Hepatocyte (in vitro differentiated cells): ENCODE data around the gene ZMIZ1. TPM values are rescaled to one million over a fixed set of nuclear protein-coding genes. Genes with fewer than 3 reads are reported as not detected.

ENCODE experiments used
- DNase-seq: peaks from one replicate; pipeline ENCODE4 v3.0.0-alpha.2; 2016; ENCODE audit warnings: low spot score
- H2AFZ ChIP-seq: fragments of 200-600 bp; sonication (generic); 2 replicates; pipeline ENCODE4 v1.6.0; 2016; ENCODE audit warnings: antibody characterized with exemption, mild to moderate bottlenecking
- H3K27ac ChIP-seq: fragments of 200-600 bp; sonication (generic); 2 replicates; pipeline ENCODE4 v1.5.1; 2016; ENCODE audit warnings: mild to moderate bottlenecking
- H3K27me3 ChIP-seq: fragments of 200-600 bp; sonication (generic); 2 replicates; pipeline ENCODE4 v1.6.1; 2016
- H3K36me3 ChIP-seq: fragments of 200-600 bp; sonication (generic); replicated peaks from 2 replicates; pipeline ENCODE4 v1.5.1; 2016; ENCODE audit warnings: low read depth; ENCODE audit not compliant: insufficient read depth
- H3K4me1 ChIP-seq: fragments of 200-600 bp; sonication (generic); 2 replicates; pipeline ENCODE4 v1.5.1; 2016; ENCODE audit warnings: mild to moderate bottlenecking, moderate library complexity; ENCODE audit not compliant: insufficient read depth
- H3K4me2 ChIP-seq: fragments of 200-600 bp; sonication (generic); 2 replicates; pipeline ENCODE4 v1.6.0; 2016
- H3K4me3 ChIP-seq: fragments of 200-600 bp; sonication (generic); 2 replicates; pipeline ENCODE4 v1.5.1; 2016; ENCODE audit warnings: mild to moderate bottlenecking
- H3K79me2 ChIP-seq: fragments of 200-600 bp; sonication (generic); 2 replicates; pipeline ENCODE4 v1.6.0; 2017; ENCODE audit warnings: mild to moderate bottlenecking
- H3K9me2 ChIP-seq: fragments of 200-600 bp; sonication (generic); replicated peaks from 2 replicates; pipeline ENCODE4 v1.6.0; 2017; ENCODE audit warnings: mild to moderate bottlenecking; ENCODE audit not compliant: insufficient read depth
- H3K9me3 ChIP-seq: fragments of 200-600 bp; sonication (generic); 2 replicates; pipeline ENCODE4 v1.5.1; 2016; ENCODE audit warnings: low read depth, mild to moderate bottlenecking
- H4K20me1 ChIP-seq: fragments of 200-600 bp; sonication (generic); 2 replicates; pipeline ENCODE4 v1.6.0; 2016; ENCODE audit warnings: mild to moderate bottlenecking; ENCODE audit not compliant: insufficient read depth, poor library complexity, severe bottlenecking
- CTCF ChIP-seq: fragments of 200-600 bp; sonication (generic); IDR thresholded peaks from 2 replicates; pipeline ENCODE4 v1.5.1; 2016; ENCODE audit warnings: antibody characterized with exemption, mild to moderate bottlenecking; ENCODE audit not compliant: poor library complexity
- EZH2 ChIP-seq: fragments of 200-600 bp; sonication (generic); IDR thresholded peaks from 2 replicates; pipeline ENCODE4 v1.6.1; 2016; ENCODE audit warnings: antibody characterized with exemption, mild to moderate bottlenecking, borderline replicate concordance
- EZH2phosphoT487 ChIP-seq: fragments of 200-600 bp; sonication (generic); IDR thresholded peaks from one replicate; pipeline ENCODE4 v1.6.1; 2018; ENCODE audit warnings: antibody characterized with exemption, mild to moderate bottlenecking, low read depth, moderate library complexity; ENCODE audit not compliant: unreplicated experiment, severe bottlenecking
- WGBS: methylation state at CpG from one replicate; pipeline ENCODE4 v1.1.6; 2016; ENCODE audit warnings: low lambda C conversion rate; ENCODE audit errors: missing lambda C conversion rate; 5-methylcytosine and 5-hydroxymethylcytosine counted together
- polyA plus RNA-seq: library from polyadenylated mRNA; unstranded; fragments of >200 nt; fragmentation: Nextera tagmentation; extraction: Ambion mirVana; gene quantifications from 2 replicates; pipeline ENCODE4 v1.2.1, GENCODE V29; 2016
- total RNA-seq: library from RNA; depleted of rRNA; stranded (reverse); fragments of >200 nt; gene quantifications from 2 replicates; pipeline ENCODE4 v1.2.3, GENCODE V29; 2014

The ZMIZ1 gene
- total and polyA plus RNA-seq, 2 experiments from 2014 or later, result 30.9 to 32.4 TPM

DNA sequence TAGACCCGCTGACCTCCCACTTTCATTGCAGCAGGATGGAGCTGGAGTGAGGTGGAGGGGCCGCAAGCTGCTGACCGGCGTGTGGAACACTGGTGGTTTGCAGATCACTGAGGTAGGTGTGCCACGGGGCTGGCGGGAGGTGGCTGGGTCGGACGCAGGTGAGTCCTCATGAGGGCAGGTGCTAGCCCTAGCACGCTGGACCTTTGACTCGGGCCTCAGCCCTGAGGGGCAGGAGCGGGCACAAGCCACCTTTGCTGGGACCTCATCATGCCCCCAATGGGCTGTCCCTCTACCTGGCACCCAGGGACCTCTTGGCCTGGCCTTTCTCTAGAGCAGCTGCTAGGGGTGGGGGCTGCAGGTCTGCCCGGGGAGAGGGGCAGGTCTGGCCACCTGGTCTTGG lies 93.3 kb downstream of the ZMIZ1 start:
- Histone ChIP-seq H3K27me3 (no peaks in the 10 kb centered on the region), H2AFZ (no peak overlapping the region), H3K27ac (no peak overlapping the region), H3K4me1 (peaks cover 58% of the 10 kb centered on the region), H3K4me3 (no peak overlapping the region), H3K9me3 (no peaks in the 10 kb centered on the region), H3K9me2 (no peaks in the 10 kb centered on the region), H3K4me2 (no peak overlapping the region), H4K20me1 (peaks cover 88% of the 10 kb centered on the region), H3K79me2 (peaks cover 67% of the 10 kb centered on the region), H3K36me3 (no peaks in the 10 kb centered on the region)
- 98% methylated on average over 12 of the region's 12 CpGs for WGBS
- no peak for DNase-seq
- no peak for TF ChIP-seq CTCF
- TF ChIP-seq EZH2, result no peak
- no peak for TF ChIP-seq EZH2phosphoT487

- Histone ChIP-seq H2AFZ (no peak overlapping the region), H3K4me3 (no peak overlapping the region), H3K79me2 (peaks cover 61% of the 10 kb centered on the region), H3K9me3 (no peaks in the 10 kb centered on the region), H3K9me2 (no peaks in the 10 kb centered on the region), H3K36me3 (no peaks in the 10 kb centered on the region), H3K27me3 (no peaks in the 10 kb centered on the region), H3K4me2 (peak overlapping the region; percentile 56), H3K4me1 (peaks cover 48% of the 10 kb centered on the region), H3K27ac (peak overlapping the region; percentile 76), H4K20me1 (peaks cover 82% of the 10 kb centered on the region)
- 78% methylated on average over 17 of the region's 17 CpGs for WGBS
- no peak for TF ChIP-seq EZH2phosphoT487
- TF ChIP-seq EZH2, result no peak
- no peak for TF ChIP-seq CTCF
- no peak for DNase-seq
Observed at GRCh38 chr10:79162861-79163665, 94.3 kb downstream of the ZMIZ1 start.

DNA sequence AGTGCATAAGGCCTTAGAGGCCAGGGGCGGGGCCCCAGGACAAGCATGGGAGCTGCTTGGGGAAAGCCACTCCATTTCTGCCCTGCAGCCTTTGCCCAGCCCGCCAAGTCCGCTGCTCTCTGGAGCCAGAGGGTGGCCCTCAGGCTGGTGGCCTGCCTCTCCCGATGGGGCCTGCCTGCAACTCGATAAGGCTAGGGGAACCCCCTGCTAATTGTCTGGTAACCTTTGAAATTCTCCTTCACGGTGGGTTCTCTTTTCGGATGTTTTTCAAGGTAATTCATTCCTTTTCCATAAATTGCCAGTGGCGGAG lies 94.9 kb downstream of the ZMIZ1 start:
- Histone ChIP-seq H3K36me3 (no peaks in the 10 kb centered on the region), H3K4me3 (no peak overlapping the region), H3K27me3 (no peaks in the 10 kb centered on the region), H3K79me2 (peaks cover 56% of the 10 kb centered on the region), H3K9me2 (no peaks in the 10 kb centered on the region), H3K4me2 (peak overlapping the region; percentile 56), H2AFZ (no peak overlapping the region), H4K20me1 (peaks cover 79% of the 10 kb centered on the region), H3K4me1 (peaks cover 42% of the 10 kb centered on the region), H3K9me3 (no peaks in the 10 kb centered on the region), H3K27ac (peak overlapping the region; percentile 76)
- peak; percentile 50 for DNase-seq
- TF ChIP-seq EZH2phosphoT487, result no peak
- WGBS, result 71% methylated on average over 8 of the region's 8 CpGs

DNA sequence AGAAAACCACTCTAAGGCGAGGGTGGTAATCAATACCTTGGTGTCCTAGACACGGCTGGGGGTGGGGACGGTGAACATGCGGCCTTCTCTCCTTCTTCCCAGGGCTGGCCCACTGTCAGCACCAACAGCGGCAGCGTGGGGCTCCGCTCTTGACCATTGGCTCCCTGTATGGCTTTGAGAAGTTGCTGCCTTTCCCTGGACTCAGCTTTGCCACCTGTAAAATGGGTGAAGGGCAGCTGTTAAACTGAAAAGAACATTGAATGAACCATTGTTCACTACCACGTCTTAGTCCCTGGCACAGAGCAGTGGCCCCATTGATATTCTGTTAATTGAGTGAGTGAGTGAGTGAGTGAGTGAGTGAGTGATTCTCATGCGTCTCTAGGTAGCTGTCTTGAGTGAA lies 95.3 kb downstream of the ZMIZ1 start:
- TF ChIP-seq EZH2phosphoT487 (no peak), CTCF (no peak), EZH2 (no peak)
- DNase-seq, result no peak
- Histone ChIP-seq H4K20me1 (peaks cover 76% of the 10 kb centered on the region), H3K9me2 (no peaks in the 10 kb centered on the region), H2AFZ (no peak overlapping the region), H3K36me3 (no peaks in the 10 kb centered on the region), H3K4me1 (peaks cover 38% of the 10 kb centered on the region), H3K9me3 (no peaks in the 10 kb centered on the region), H3K27me3 (no peaks in the 10 kb centered on the region), H3K27ac (peak overlapping the region; percentile 76), H3K4me3 (no peak overlapping the region), H3K79me2 (peaks cover 51% of the 10 kb centered on the region), H3K4me2 (no peak overlapping the region)
- 83% methylated on average over 9 of the region's 9 CpGs for WGBS
